GM10266 (cell line): Measurements from ENCODE around the gene GLRA1.

Experiments used
- DNase-seq: peaks from one replicate; pipeline ENCODE4 v3.0.0; 2012; ENCODE audit errors: extremely low spot score
- TF ChIP-seq, protein P1 (sequence below): IDR thresholded peaks from 2 replicates; pipeline ENCODE4 v1.5.1; 2012; ENCODE audit warnings: mild to moderate bottlenecking, low read depth; ENCODE audit not compliant: control insufficient read depth, insufficient read depth; ENCODE audit errors: missing control alignments

The GLRA1 gene

DNA sequence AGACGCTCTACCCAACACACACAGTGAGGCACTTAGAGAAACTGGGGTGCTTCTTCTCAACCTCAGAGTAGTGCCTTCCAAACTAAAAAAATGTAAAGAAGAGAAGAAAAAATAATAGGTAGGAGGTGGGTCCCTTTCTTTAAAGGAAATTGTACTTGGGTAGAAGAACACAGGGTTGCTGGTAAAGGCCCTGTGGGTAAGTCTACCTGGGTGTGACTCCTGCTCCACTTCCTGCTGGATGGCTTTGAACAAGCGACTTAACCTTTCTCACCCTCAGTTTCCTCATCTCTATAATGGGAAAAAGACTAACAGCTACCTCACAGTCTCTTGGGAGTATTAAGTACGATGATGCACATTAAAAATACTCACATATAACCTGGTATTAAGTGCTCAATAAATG is 32.1 kb upstream of the GLRA1 start:
- TF ChIP-seq, protein P1, sequence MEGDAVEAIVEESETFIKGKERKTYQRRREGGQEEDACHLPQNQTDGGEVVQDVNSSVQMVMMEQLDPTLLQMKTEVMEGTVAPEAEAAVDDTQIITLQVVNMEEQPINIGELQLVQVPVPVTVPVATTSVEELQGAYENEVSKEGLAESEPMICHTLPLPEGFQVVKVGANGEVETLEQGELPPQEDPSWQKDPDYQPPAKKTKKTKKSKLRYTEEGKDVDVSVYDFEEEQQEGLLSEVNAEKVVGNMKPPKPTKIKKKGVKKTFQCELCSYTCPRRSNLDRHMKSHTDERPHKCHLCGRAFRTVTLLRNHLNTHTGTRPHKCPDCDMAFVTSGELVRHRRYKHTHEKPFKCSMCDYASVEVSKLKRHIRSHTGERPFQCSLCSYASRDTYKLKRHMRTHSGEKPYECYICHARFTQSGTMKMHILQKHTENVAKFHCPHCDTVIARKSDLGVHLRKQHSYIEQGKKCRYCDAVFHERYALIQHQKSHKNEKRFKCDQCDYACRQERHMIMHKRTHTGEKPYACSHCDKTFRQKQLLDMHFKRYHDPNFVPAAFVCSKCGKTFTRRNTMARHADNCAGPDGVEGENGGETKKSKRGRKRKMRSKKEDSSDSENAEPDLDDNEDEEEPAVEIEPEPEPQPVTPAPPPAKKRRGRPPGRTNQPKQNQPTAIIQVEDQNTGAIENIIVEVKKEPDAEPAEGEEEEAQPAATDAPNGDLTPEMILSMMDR = no peak
- no peak for DNase-seq

DNA sequence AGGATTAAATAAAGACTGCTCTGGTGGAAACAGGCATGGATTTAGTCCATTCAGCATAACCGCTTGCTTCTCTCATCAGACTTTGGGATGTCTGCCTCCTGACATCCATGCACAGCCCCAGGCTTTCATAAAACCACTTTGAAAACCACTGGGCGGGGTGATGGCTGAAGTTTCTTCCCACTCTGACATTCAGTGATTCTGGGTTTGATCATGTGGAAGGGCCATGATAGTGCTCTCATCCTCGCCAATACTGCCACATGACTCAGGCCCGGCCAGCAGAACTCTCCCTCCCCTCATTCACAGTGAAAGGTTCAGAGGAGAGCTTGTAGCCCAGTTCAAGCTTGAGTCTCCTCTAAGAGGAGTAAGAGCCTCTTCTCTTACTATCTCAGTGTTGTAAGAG is 29.6 kb upstream of the GLRA1 start:
- TF ChIP-seq, protein P1 = no peak
- DNase-seq = no peak

DNA sequence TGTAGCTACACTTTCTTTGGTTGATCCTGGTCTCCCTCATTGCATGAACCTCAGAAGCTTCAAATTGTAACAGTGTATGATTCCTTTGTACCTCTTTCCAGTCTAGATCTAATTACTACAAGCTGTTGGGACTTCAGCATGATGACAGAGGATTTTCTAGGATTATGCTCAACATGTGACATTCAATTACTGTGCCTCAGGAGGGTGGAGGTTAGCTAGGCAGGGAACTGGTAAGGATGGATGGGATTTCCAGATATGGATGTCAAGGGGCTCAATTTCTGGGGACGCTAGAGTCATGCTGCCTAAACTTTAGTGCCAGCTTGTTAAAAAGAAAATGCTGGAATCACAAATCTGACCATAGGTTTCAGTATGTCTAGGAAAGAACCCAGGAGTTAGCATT is 29.2 kb upstream of the GLRA1 start:
- DNase-seq = no peak
- TF ChIP-seq, protein P1 = no peak

DNA sequence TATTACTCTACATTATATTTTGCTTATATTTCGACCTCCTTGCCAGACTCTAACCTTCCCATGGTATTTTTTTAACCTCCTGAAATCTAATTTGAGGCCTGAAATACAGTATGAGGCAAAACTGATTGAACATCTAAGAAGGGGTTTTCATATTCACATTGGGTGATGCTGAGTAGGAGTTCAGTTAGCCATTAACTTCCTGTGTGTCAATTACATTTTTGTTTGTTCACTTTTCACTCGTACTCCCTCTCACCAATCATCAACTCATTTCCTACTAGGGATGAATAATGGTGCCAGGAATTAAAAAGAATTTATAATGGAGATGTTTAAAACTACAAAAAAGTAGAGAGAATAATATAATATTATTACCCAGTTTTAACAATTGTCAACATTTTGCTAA is 27.6 kb upstream of the GLRA1 start:
- TF ChIP-seq, protein P1 = no peak
- no peak for DNase-seq

DNA sequence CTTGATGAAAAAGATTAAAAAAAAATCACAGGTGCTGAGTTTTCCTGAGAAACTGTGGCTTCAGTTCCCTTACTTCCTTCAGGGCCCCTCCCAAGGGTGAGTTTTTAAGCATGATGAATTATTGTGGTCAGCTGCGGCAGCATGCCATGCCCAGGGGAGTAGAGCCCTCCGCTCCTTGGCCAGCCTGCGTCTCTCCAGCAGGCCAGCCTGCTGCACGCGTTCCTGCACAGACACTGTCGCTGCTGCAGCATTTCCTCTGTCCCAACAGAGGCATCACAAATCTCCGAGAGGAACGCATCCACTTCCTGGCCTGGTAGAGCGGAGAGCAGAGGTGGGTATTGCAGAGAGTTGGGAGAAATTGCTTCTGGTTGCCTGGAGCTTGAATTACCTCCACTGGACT is 26.1 kb upstream of the GLRA1 start:
- TF ChIP-seq, protein P1 = no peak
- DNase-seq = no peak

DNA sequence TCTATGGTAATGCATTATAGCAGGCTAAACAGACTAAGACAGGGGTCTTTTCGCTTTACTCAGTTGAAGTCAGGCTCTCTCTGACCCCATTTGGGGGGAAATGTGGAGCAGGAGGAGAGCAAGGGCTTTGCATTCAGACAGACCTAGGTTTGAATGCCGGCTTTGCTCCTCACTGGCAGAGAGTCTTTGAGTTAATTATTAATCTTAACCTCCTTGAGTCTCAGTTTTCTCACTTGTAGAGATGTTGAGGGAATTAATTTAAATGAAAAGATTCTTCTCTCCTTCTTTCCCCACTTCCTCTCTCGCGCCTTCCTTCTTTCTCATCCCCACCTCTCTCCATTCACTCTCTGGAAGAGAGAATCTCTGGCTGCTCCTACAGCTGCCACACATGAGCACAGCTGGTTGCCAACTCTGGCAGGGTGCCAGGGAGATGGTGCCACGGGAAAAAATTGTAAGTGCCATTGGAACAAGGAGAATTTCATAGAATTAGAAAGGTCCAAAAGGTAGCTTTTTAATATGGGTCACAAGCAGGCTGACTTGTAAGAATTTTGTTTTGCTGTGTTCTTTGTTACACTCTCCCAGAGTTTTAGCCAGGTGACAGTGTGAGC is 25.2 kb upstream of the GLRA1 start:
- TF ChIP-seq, protein P1 = no peak
- DNase-seq = no peak

DNA sequence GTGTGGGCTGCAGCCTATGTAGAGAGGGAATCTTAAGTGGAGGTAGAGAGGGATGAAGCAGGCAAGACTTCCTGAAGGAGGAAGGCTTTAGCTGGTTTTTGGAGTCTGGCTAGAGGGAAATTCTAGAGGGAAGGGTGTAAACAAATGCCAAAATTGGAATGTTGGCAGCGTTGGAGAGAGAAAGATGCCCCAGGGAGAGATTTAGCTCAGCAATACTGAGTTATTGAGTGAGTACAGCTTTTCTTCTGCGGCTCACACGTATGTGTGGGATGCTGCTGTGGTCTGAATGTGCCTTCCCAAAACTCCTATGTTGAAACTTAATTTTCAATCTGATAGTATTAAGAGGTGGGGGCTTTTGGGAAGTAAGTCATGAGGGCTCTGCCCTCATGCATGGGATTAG is 24.5 kb upstream of the GLRA1 start:
- TF ChIP-seq, protein P1 = no peak
- no peak for DNase-seq
